HepG2 (cell line): Measurements from ENCODE around the gene CYP26B1.

ENCODE experiments used
- CTCF ChIP-seq: sonication (generic); formaldehyde crosslinking; IDR thresholded peaks from 2 replicates; pipeline ENCODE4 v1.5.0; 2020; ENCODE audit warnings: mild to moderate bottlenecking, missing genetic modification reagents, moderate library complexity
- EZH2 ChIP-seq: conservative IDR thresholded peaks from 2 replicates; pipeline ENCODE4 v1.6.1; 2012; ENCODE audit warnings: mild to moderate bottlenecking, low read depth, low read length, moderate library complexity
- FOSL2 ChIP-seq: sonication (generic); formaldehyde crosslinking; IDR thresholded peaks from 2 replicates; pipeline ENCODE4 v1.4.0; 2020; ENCODE audit warnings: missing genetic modification reagents
- FOXK1 ChIP-seq: sonication (generic); formaldehyde crosslinking; IDR thresholded peaks from 2 replicates; pipeline ENCODE4 v1.4.0; 2020; ENCODE audit warnings: low read depth, missing genetic modification reagents, borderline replicate concordance
- HMG20B ChIP-seq: conservative IDR thresholded peaks from 2 replicates; pipeline ENCODE4 v1.6.1; 2016; ENCODE audit warnings: missing genetic modification reagents, missing compliant biosample characterization
- HNF1A ChIP-seq, 2 experiments: sonication (generic) in 1 of 2; formaldehyde crosslinking in 1 of 2; IDR thresholded peaks; 2 replicates each; pipeline versions ENCODE4 v1.4.0 to v1.6.1; 2016 to 2020; ENCODE audit warnings: borderline replicate concordance in 1 of 2, low read depth in 1 of 2, mild to moderate bottlenecking in 1 of 2, missing genetic modification reagents in 1 of 2
- MYNN ChIP-seq: sonication (generic); formaldehyde crosslinking; IDR thresholded peaks from 2 replicates; pipeline ENCODE4 v1.4.0; 2020; ENCODE audit warnings: mild to moderate bottlenecking, low read depth, missing genetic modification reagents
- RFX5 ChIP-seq: IDR thresholded peaks from 2 replicates; pipeline ENCODE4 v1.6.1; 2011; ENCODE audit warnings: low read depth, low read length, improper control_type of control experiment
- ZBTB25 ChIP-seq: IDR thresholded peaks from 2 replicates; pipeline ENCODE4 v1.6.1; 2018; ENCODE audit warnings: missing genetic modification reagents
- ZNF350 ChIP-seq: sonication (generic); formaldehyde crosslinking; IDR thresholded peaks from 2 replicates; pipeline ENCODE4 v1.4.0; 2020; ENCODE audit warnings: mild to moderate bottlenecking, low read depth, missing genetic modification reagents, borderline replicate concordance

GRCh38 chr2:72150157-72150860 is 2.6 kb upstream of the CYP26B1 start:
- TF ChIP-seq MYNN (CRISPR knock-in tag) (no peak), HMG20B (CRISPR knock-in tag) (no peak), RFX5 (no peak), CTCF (peak; percentile 97), FOXK1 (CRISPR knock-in tag) (0 out of 2 replicates have a peak, but pooled peaks have one; percentile 22), ZBTB25 (no peak; the same call in 1 of the 2 replicates), HNF1A (IDR thresholded peaks at IDR 0.05; ENCODE audit: low read depth) (no peak), HNF1A (CRISPR knock-in tag; IDR thresholded peaks at IDR 0.05; ENCODE audit: borderline replicate concordance) (no peak), EZH2 (peak; percentile 81; the same call in 1 of the 2 replicates), FOSL2 (CRISPR knock-in tag) (0 out of 2 replicates have a peak, but pooled peaks have one; percentile 21), ZNF350 (CRISPR knock-in tag) (peak; percentile 27; the same call in 1 of the 2 replicates)
